Activated B cell treated with CpG ODN at 0.5 μM for 24 hours (primary cell): ENCODE measurements around the gene RFPL4AL1. TPM values are rescaled to one million over a fixed set of nuclear protein-coding genes. Genes with fewer than 3 reads are reported as not detected.

Experiments
- ATAC-seq: fragments of 200-7000 bp; cut with Tn5 transposase; one replicate; pipeline ENCODE4 v1.10.0; 2021; ENCODE audit warnings: low read depth, mild to moderate bottlenecking, moderate library complexity
- CTCF ChIA-PET: fragments of 350-600 bp; sonication (Branson Sonifier 250); formaldehyde crosslinking; loops from one replicate; lab custom pipeline; 2021; ENCODE audit warnings: antibody characterized with exemption; lab: Charles Lee
- POLR2A ChIA-PET: fragments of 350-600 bp; sonication (Branson Sonifier 250); formaldehyde crosslinking; loops from one replicate; lab custom pipeline; 2021; ENCODE audit warnings: antibody characterized with exemption; lab: Charles Lee
- DNase-seq: peaks from one replicate; pipeline ENCODE4 v3.0.0; 2022
- H3K27ac Mint-ChIP-seq: one replicate; pipeline ENCODE4 v1.8.0; 2020; ENCODE audit warnings: mixed read lengths
- H3K27me3 Mint-ChIP-seq: one replicate; pipeline ENCODE4 v1.8.0; 2021; ENCODE audit warnings: mixed read lengths
- H3K36me3 Mint-ChIP-seq: one replicate; pipeline ENCODE4 v1.8.0; 2021; ENCODE audit warnings: low read depth, mixed read lengths
- H3K4me1 Mint-ChIP-seq: one replicate; pipeline ENCODE4 v1.8.0; 2021; ENCODE audit warnings: mixed read lengths
- H3K4me3 Mint-ChIP-seq: one replicate; pipeline ENCODE4 v1.8.0; 2020; ENCODE audit warnings: mild to moderate bottlenecking, mixed read lengths
- H3K9me3 Mint-ChIP-seq: one replicate; pipeline ENCODE4 v1.8.0; 2020; ENCODE audit warnings: mixed read lengths
- intact Hi-C: fragments of 100-400 bp; cut with micrococcal nuclease; formaldehyde crosslinking; loops from one replicate; pipeline ENCODE4 v1.15.1; 2024
- total RNA-seq: library from RNA; stranded (reverse); gene quantifications from 2 replicates; pipeline ENCODE4 v1.2.3, GENCODE V29; 2022
- TF ChIP-seq, protein P1 (sequence below): fragments of 200-600 bp; IDR thresholded peaks from one replicate; pipeline ENCODE4 v1.8.0; 2022; ENCODE audit warnings: antibody characterized with exemption, mild to moderate bottlenecking

The RFPL4AL1 gene
- total RNA-seq, 1 donor from 2014 or later, result not detected

- H3K27me3 Mint-ChIP-seq, result peaks cover 28% of the 10 kb centered on the region
- ATAC-seq (no peak), DNase-seq (no peak)
- intact Hi-C loops, result no loop called here
- H3K4me3 Mint-ChIP-seq, result no peak overlapping the region
- TF ChIP-seq, protein P1, sequence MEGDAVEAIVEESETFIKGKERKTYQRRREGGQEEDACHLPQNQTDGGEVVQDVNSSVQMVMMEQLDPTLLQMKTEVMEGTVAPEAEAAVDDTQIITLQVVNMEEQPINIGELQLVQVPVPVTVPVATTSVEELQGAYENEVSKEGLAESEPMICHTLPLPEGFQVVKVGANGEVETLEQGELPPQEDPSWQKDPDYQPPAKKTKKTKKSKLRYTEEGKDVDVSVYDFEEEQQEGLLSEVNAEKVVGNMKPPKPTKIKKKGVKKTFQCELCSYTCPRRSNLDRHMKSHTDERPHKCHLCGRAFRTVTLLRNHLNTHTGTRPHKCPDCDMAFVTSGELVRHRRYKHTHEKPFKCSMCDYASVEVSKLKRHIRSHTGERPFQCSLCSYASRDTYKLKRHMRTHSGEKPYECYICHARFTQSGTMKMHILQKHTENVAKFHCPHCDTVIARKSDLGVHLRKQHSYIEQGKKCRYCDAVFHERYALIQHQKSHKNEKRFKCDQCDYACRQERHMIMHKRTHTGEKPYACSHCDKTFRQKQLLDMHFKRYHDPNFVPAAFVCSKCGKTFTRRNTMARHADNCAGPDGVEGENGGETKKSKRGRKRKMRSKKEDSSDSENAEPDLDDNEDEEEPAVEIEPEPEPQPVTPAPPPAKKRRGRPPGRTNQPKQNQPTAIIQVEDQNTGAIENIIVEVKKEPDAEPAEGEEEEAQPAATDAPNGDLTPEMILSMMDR, result no peak
- ChIA-PET CTCF (no interaction called here), POLR2A (no interaction called here)
- no peaks in the 10 kb centered on the region for H3K36me3 Mint-ChIP-seq
- no peaks in the 10 kb centered on the region for H3K9me3 Mint-ChIP-seq
- H3K27ac Mint-ChIP-seq, result no peak overlapping the region
- no peaks in the 10 kb centered on the region for H3K4me1 Mint-ChIP-seq
These were observed 9.4 kb downstream of the RFPL4AL1 start for GRCh38 chr19:55778331-55778730.

- Mint-ChIP-seq H3K9me3 (no peaks in the 10 kb centered on the region), H3K27ac (no peak overlapping the region), H3K27me3 (peaks cover 15% of the 10 kb centered on the region), H3K4me3 (no peak overlapping the region), H3K4me1 (no peaks in the 10 kb centered on the region), H3K36me3 (no peaks in the 10 kb centered on the region)
- intact Hi-C loops, result no loop called here
- ChIA-PET CTCF (no interaction called here), POLR2A (interaction anchor here (0.6 kb wide), 1 partner anchor 40 kb away, joined by 3 read pairs; no protein-coding TSS in a partner anchor)
- DNase-seq (no peak), ATAC-seq (no peak)
- TF ChIP-seq, protein P1, result no peak
These were observed 12.2 kb downstream of the RFPL4AL1 start for GRCh38 chr19:55781112-55781511.

GRCh38 chr19:55795021-55795420 is 26.1 kb downstream of the RFPL4AL1 start:
- Mint-ChIP-seq H3K4me1 (no peaks in the 10 kb centered on the region), H3K27me3 (peaks cover 2% of the 10 kb centered on the region), H3K9me3 (no peaks in the 10 kb centered on the region), H3K4me3 (no peak overlapping the region), H3K36me3 (no peaks in the 10 kb centered on the region), H3K27ac (no peak overlapping the region)
- intact Hi-C loops, result no loop called here
- TF ChIP-seq, protein P1, result no peak
- ChIA-PET CTCF (no interaction called here), POLR2A (no interaction called here)
- ATAC-seq (no peak), DNase-seq (no peak)

DNA sequence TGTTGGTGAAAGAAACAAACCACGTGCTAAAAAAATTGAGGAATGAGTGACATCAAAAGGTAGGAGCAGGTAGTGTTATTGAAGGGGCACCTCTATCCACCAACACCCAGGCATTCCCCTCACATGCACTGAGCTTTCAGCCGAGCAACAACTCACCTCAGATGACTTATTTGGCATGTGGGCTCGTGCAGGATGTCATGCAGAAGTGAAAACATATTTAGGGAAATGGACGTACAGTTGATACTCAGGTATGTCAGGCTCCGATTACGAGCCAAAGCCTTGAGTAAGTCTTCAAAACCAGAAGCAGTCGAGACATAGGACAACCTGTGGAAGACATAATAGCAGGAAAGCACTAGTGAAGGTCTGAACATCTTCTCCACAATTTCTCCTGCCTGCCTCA is 32.5 kb downstream of the RFPL4AL1 start:
- Mint-ChIP-seq H3K4me1 (peaks cover 9% of the 10 kb centered on the region), H3K36me3 (no peaks in the 10 kb centered on the region), H3K27me3 (peaks cover 2% of the 10 kb centered on the region), H3K27ac (peak overlapping the region; percentile 11), H3K4me3 (no peak overlapping the region), H3K9me3 (peaks cover 2% of the 10 kb centered on the region)
- no peak for ATAC-seq
- ChIA-PET POLR2A (no interaction called here), CTCF (interaction anchor here (1.4 kb wide), 1 partner anchor 8 kb away, joined by 4 read pairs; no protein-coding TSS in a partner anchor)
- intact Hi-C loops, result no loop called here
- no peak for DNase-seq
- TF ChIP-seq, protein P1, result no peak

GRCh38 chr19:55802281-55802680 is 33.4 kb downstream of the RFPL4AL1 start:
- Mint-ChIP-seq H3K27me3 (peaks cover 2% of the 10 kb centered on the region), H3K4me3 (no peak overlapping the region), H3K36me3 (no peaks in the 10 kb centered on the region), H3K4me1 (peaks cover 9% of the 10 kb centered on the region), H3K9me3 (peaks cover 2% of the 10 kb centered on the region), H3K27ac (no peak overlapping the region)
- POLR2A ChIA-PET, result no interaction called here
- CTCF ChIA-PET, result no interaction called here
- ATAC-seq (no peak), DNase-seq (no peak)
- intact Hi-C loops, result no loop called here
- TF ChIP-seq, protein P1, result no peak
